Measurements from ENCODE around the gene ST3GAL4.
"Not testable (repeated sequence)": the region's sequence is repeated elsewhere in the genome, so short reads cannot be mapped to it uniquely, and the experiment has no call there.

The ST3GAL4 gene

DNA sequence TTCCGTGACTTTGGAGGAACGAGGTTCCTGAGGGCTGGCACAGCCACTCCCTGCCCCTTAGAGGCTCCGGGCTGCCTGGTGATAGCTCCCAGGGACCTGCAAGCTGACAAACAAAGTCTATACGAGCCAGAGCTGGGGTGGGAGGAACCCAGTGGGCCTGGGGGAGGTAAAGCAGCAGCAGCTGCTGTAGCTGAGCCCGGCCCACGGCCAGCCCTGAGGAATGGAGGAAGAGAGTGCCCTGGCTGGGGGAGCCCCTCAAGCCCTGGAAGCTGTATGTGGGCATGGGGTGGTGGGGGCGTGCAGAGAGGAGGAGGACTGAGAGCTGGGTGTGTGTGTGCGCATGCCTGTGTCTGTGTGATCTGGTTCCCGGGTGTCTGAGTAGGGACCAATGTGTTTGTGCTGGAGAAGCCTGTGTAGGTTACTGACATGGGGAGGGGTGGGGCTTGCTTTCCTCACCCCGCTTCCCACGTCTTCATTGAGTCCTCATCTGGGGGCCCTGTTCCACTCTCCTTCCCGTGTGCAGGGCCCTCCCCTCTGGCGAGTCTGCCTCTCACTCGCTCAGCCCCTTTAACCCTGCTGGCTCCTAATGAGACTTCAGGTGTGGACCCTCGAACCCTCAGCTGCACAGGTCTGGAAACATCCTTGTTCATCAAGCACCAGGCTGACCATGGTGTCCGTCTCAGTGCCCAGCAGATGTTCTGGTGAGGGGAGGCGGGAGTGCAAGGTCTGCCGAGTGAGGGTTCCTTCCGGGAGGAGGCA lies 10.8 kb downstream of the ST3GAL4 start:
- DNase-seq = no peak

DNA sequence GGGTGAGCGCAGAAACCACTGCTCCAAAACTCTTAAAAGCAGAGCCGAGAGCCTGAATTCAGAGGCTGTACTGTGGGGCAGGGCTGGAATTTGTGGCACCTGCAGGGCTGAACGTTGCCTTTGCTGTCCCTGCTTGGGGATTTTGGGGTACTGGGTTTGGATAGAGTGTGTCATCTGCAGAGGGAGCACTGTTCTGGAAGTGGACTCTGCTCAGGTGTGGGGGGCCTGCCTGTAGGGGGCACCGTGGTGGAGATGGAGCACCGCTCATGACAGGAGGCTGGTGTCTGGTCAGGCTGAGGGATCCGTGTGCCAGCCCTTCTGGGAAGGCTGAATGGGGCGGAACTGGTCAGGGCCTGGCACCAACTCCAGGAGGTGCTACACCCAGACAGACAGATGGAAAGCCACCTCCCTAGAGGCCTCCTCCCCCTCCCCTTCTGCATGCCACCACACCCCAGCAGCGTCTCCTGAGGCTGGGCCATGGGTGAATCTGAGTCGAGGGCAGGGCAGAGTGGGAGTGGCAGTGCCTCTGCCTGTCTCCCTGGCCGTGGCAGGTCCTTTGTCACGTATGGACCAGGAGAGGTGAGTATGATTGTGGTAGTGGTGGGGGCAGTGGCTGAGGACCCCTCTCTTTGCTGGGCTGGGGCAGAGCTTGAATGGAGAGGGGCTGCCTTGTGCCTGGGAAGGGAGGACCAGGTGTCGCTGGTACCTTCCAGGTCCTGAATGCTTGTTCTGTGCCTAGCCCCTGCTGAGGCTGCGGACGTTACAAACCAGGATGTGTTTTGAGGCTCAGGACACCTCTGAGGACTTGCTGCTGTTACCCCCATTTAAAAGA lies 11.6 kb downstream of the ST3GAL4 start:
- DNase-seq = not testable (repeated sequence)

DNA sequence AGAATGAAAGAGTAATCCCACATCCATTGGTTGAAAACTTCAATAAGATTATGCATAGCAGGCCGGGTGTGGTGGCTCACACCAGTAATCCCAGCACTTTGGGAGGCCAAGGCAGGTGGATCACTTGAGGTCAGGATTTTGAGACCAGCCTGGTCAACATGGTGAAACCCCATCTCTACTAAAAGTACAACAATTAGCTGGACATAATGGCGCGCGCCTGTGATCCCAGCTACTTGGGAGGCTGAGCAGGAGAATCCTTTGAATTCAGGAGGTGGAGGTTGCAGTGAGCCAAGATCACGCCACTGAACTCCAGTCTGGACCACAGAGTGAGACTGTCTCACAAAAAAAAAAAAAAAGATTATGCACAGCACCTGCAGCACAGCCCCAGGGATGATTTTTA lies 12.3 kb downstream of the ST3GAL4 start:
- not testable (repeated sequence) for DNase-seq

DNA sequence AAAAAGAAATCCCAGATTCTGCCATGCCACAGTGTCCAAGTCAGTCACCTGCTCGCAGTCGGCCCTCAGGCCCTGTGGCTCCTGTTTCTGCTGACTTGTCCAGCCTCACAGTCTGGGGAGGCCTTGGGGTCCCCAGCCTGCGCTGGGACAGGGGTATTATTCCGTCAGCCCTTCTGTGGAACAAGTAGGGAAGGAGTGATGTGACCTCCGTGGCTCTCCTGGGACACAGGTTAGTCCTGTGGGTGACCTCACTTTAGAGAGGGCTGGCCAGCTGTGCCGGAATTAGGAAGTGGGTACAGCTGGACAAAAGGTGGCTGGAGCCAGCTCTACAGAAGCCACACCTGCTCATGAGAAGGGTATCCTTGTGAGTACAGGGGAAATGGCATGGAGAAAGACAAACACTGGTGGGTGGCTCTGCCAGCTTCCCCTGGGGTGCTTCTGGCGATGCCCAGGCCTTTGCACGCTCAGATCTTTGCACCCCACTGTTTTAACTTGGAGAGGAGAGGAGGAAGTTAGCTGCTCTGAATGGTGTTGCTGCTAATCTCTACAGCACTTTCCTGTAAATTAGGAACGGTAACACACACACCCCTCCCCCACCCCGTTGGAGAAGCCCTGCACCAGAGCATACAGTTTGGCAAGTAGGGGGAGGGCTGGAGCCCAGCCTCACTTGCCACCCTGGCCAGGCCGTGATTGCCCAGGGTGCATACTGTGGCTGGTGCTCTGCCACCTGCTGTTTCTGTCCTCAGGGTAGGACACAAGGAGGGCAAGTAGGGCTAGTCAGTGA lies 13.0 kb downstream of the ST3GAL4 start:
- DNase-seq = not testable (repeated sequence)

DNA sequence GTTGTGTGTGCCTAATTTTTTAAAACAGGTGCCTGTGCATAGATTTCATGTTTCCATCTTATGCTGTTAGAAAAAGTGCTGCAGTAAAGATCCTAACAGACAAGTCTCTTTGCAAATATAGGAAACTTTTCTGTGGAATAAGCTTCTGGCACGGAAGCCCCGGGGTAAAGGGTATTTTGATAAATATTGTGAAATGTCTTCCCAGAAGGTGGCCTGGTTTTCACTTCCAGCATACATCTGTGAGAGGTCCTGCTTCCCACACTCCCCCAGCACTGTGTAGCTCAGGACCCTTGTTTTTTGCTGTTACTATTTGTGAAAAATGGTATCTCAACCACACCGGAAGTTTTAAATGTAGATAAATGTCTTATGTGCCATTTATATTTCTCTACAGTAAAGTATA lies 14.5 kb downstream of the ST3GAL4 start:
- DNase-seq = no peak

DNA sequence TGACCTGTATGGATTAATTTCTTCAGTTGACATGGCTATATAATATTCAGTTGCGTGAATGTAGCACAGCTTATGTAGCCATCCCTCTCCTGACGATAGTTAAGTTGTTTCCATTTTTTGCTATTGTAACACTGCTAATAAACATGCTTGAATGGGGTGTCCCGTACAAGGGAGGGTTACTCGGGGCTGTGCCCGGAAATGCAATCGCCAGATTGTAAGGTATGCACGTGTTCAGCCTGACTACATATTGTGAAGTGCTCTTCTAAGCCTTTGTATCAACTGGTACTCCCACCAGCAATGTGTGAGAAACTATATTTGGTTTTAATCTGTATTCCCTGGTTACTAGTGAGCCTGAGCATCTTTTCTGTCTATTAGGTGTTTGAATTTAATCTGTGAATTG lies 16.1 kb downstream of the ST3GAL4 start:
- no peak for DNase-seq

DNA sequence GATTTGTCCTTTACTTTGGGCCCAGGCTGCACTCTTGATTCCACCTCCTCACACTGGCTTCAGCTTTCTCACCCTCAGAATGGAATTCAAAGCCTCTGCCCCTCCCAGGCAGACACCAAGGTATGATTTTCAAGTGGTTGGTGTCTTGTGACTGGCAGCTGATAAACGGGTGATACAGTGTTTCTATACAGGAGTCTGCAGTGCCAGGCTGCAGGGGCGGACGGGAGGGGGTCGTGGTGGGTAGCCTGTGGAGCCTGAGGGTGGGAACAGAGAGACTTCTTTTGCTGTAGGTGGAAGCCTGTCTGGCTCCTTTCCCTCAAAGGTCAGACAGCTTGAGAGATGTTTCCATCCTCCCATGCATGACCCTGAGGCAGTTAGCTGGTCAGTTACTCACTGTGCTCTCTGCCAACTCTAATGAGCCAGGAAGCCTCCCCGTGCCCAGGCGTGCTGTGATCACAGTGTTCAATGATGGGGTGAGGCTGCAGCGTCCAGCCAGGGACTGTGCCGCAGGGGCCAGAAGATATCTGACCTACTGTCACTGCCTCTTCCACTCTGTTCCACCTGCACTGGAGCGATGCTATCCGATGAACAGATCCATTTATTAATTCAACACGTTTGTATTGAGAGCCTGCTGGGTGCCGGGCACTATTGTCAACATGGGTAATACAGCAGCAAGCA lies 18.0 kb downstream of the ST3GAL4 start:
- not testable (repeated sequence) for DNase-seq

DNA sequence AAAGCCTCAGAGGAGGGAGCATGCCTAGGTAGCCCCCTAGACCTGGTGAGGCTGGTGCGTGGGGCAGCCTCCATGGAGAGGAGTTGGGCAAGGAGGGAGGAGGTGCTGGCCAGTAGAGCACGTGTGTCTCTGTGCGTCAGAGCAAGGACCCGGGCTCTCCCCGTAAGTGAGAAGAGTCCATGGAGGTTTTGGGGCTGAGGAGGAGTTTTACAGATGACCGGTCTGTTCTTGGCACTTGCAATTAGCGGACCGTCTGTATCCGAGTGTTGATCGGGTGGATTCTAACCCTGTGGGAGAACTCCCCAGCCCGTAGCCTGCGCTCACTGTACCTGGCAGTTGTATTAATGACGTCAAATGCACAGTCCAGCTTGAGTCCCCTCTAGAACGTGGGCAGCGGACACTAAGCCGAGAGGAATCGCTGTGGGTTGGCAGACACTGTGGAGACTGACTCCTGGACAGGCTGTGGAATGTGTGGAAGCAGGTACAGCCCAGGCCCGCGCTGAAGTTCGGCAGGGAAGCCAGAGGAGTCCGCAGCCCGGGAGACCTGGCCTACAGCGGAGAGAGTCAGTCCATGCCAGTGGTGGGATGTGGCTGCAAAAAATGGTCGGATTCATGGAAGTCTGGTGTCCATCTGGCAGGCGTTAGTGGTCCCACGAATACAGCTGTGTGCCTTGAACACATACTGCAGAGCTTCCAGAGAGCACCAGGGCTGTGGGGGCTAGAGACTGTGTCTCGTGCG lies 19.2 kb downstream of the ST3GAL4 start:
- not testable (repeated sequence) for DNase-seq

DNA sequence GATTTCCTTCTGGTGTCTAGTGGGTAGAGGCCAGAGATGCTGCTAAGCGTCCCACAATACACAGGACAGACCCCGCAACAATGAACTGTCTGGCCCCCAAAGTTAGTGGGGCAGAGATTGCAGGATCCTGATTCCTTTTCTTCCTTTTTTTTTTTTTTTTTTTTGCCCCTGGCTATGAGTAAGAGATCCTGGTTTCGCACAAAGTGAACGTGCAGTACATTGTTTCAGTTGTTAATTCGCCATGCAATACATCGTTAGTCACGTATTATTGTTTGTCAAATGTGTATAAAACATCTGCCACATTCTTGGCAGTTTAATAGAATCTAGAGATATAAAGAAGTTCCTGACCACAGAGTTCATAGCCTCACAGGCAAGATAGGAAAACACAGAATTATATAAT lies 20.2 kb downstream of the ST3GAL4 start:
- DNase-seq = no peak

DNA sequence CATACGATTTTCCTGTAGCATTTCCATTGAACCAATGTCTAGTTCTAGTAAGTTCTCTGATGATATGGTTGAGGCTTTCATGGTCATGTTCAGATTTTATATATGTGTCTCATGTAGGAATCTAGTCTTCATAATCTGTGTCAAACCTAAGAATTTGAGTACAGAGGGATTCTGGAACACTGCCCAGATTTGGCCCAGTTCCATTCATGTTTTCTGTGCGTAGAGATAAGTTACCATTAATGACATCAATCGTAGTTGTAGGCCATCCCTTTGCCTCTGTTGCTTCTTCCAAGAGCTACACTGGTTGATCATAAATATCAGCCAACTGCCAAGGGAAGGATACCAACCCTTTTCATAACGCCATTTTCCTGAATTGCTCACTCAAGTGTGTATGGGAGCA lies 23.3 kb downstream of the ST3GAL4 start:
- DNase-seq = no peak

DNA sequence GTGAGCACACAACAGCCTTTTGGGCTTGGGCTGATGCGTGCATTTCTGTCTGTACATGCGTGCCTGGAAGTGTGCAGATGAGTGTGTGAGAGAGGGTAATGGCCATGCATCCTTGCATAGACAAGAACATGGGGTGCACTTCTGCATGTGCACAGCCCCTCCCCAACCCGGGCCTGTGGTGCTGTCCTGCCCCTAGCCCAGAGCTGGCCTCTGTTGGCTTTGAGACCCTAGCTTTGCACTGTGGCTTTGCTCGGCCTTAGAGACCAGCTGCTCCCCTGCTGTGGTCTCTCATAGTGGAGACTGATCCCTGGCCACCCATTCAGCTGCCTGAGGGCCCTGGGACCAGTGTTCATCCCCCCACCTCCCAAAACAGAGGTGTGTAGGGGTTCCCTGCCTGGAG lies 25.4 kb downstream of the ST3GAL4 start:
- DNase-seq = no peak

DNA sequence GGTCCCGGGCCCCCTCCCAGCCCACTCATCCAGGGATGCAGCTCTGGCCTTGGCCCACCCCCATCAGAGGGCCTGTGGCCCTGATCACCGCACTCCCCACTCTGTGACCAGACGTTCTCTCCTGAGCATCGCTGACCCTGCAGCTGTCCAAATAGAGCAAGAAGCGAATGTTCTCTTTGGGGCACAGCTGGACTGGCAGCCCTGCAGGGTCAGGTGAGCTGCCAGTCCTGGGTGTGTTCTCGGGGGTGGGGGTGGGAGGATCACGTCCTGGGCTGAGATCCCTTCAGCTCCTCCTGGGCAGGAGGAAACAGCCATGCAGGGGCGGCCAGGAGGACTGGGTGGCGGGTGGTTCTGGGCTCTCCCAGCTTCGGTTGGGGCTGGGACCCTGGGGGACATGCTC lies 26.5 kb downstream of the ST3GAL4 start:
- not testable (repeated sequence) for DNase-seq

DNA sequence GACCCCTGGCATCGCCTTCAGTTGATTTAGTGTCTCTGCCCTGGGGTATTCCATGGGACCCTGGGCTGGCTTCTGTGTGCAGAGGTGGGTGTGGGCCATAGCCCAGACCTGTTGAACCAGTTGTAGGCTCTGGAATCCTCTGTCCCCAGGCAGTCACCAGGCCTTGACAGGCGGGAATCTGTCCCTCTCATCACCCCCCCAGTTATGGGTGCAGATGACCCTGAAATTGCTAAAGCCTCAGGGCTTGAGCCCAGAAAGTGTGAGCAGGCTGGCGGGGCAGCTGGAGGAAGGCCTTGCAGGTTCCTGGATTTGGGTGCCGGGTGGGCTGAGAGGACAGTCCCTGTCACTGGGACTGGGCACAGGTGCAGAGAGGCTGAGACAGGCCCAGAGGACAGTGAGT lies 27.2 kb downstream of the ST3GAL4 start:
- not testable (repeated sequence) for DNase-seq

DNA sequence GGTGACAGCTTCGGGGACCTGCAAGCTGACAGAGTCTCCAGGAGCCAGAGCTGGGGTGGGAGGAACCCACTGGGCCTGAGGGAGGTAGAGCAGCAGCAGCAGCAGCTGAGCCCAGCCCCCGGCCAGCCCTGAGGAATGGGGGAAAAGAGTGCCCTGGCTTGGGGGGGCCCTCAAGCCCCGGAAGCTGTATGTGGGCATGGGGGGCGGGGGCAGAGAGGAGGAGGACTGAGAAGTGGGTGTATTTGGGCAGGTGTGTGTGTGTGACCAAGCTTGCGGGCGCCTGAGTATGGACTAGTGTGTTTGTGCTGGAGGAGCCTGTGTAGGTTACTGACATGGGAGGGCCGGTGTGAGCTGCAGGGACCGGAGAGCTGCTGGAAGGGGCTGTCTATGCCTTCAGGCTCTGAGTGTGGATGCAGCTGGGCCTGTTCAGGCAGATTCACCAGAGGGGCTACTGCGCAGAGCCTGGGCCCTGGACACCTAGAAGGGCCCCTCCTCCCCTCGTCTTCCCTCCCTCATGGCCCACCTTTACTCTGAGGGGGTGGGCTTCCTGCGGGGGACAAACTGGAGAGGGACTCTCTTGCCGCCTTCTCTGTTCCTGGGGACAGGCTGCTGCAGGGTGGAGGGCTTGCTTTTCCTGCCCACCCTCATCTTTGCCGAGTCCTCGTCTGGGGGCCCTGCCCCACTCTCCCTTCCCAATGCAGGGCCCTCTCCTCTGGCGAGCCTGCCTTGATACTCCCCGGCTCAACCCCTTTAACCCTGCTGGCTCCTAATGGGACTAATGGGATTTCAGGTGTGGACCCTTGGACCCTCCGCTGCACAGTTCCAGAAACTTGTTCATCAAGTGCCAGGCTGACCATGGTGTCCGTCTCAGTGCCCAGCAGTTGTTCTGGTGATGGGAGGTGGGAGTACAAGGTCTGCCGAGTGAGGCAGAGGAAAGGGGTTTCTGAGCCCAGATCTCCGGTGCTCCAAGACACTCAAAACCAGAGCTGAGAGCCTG lies 28.2 kb downstream of the ST3GAL4 start:
- no peak for DNase-seq

DNA sequence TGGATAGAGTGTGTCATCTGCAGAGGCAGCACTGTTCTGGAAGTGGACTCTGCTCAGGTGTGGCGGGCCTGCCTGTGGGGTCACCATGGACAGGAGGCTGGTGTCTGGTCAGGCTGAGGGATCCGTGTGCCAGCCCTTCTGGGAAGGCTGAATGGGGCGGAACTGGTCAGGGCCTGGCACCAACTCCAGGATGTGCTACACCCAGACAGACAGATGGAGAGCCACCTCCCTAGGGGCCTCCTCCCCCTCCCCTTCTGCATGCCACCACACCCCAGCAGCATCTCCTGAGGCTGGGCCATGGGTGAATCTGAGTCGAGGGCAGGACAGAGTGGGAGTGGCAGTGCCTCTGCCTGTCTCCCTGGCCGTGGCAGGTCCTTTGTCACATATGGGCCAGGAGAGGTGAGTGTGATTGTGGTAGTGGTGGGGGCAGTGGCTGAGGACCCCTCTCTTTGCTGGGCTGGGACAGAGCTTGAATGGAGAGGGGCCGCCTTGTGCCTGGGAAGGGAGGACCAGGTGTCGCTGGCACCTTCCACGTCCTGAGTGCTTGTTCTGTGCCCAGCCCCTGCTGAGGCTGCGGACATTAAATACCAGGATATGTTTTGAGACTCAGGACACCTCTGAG lies 29.1 kb downstream of the ST3GAL4 start:
- DNase-seq = no peak

DNA sequence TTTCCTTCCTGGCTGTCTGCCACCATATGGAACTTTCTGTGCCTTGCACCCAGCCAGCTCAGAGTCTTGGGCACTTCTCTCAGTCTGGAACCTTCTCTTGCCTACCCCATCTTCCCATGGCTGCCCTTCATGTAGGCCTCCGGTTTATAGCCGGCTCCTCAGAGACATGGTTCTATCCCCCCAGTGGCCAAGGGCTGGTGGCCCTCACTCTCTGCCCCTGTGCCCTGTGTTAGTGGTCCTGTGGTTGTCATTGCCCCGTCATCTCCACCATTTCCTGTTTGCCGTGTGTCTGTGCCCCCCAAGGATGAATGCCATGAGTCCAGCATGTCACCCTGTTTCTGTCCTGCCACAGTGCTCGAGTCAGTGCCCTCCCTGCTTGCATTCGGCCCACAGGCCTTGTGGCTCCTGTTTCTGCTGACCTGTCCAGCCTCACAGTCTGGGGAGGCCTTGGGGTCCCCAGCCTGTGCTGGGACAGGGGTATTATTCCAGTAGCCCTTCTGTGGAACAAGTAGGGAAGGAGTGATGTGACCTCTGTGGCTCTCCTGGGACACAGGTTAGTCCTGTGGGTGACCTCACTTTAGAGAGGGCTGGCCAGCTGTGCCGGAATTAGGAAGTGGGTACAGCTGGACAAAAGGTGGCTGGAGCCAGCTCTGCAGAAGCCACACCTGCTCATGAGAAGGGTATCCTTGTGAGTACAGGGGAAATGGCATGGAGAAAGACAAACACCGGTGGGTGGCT lies 30.7 kb downstream of the ST3GAL4 start:
- no peak for DNase-seq

DNA sequence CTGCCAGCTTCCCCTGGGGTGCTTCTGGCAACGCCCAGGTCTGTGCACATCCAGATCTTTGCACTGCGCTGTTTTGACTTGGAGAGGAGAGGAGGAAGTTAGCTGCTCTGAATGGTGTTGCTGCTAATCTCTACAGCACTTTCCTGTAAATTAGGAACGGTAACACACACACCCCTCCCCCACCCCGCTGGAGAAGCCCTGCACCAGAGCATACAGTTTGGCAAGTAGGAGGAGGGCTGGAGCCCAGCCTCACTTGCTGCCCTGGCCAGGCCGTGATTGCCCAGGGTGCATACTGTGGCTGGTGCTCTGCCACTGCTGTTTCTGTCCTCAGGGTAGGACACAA lies 31.2 kb downstream of the ST3GAL4 start:
- DNase-seq = not testable (repeated sequence)

DNA sequence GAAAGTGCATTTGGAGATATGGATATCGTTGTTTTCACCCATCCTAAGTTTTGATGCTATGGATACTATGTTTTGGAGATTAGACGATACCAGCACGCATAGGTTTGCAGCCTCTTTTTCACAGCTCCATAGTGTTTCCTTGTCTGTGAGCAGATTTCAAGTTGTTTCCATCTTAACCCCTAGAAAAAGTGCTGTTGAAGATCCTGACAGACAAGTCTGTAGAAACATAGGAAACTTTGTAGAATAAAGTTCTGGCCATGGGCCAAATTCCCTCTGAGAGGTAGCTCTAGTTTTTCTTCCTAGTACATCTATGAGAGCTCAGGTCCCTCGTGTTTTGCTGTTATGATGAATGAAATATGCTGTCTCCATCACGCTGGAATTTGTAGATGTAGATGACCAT lies 32.4 kb downstream of the ST3GAL4 start:
- no peak for DNase-seq

DNA sequence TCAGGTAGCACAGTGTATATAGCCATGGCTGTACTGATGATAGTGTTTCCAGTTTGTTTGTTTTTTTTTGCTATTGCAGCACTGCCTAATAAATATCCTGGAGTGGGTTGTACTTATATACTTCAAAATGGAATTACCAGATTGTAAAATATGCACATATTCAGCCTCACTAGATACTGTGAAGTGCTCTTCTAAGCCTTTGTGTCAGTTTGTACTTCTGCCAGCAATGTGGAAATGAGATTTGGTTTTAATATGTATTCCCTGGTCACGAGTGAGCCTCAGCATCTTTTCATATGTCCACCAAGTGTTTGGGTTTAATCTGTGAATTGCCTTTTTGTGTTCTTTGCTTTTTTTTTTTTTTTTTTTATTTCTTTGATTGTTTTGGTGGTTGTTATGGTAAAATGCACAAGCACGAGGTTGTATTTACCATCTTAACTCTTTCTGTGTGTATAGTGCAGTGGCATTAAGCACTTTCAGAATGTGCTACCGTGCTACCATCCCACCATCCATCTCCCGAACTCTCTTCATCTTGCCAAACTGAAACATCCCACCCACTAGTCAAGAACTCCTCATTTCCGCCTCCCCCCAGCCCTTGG lies 34.9 kb downstream of the ST3GAL4 start:
- DNase-seq = no peak
